H1 (cell line): ENCODE measurements around the gene OSBP2. TPM values are rescaled to one million over a fixed set of nuclear protein-coding genes. Genes with fewer than 3 reads are reported as not detected.

Experiments
- CTCF ChIA-PET: fragments of 300-600 bp; sonication (Branson Sonifier 250); formaldehyde crosslinking; loops from one replicate; lab custom pipeline; 2021; ENCODE audit not compliant: partially characterized antibody; lab: Charles Lee
- POLR2A ChIA-PET: fragments of 300-600 bp; sonication (Branson Sonifier 250); formaldehyde crosslinking; loops from one replicate; lab custom pipeline; 2021; ENCODE audit warnings: inconsistent platforms; ENCODE audit not compliant: partially characterized antibody; lab: Charles Lee
- DNase-seq, 2 experiments: peaks; one replicate each; pipeline versions ENCODE4 v3.0.0 to v3.0.0-alpha.2; 2010 to 2022; ENCODE audit warnings: low spot score in 2 of 2, low read depth in 1 of 2, mixed read lengths in 1 of 2
- FAIRE-seq: peaks from 2 replicates; lab custom pipeline; 2011; peaks lifted over from hg19 to GRCh38; lab: Jason Lieb, UNC
- H2AFZ ChIP-seq: 2 replicates; pipeline ENCODE4 v1.8.1; 2012; ENCODE audit warnings: low read length, inconsistent platforms
- H2AK5ac ChIP-seq: 2 replicates; pipeline ENCODE4 v1.6.1; 2013; ENCODE audit warnings: low read depth, low read length
- H2BK120ac ChIP-seq: replicated peaks from 2 replicates; pipeline ENCODE3; 2013; ENCODE audit warnings: low read depth, low read length, inconsistent platforms
- H2BK12ac ChIP-seq: 2 replicates; pipeline ENCODE4 v1.6.1; 2013; ENCODE audit warnings: low read depth, low read length
- H2BK15ac ChIP-seq: 2 replicates; pipeline ENCODE4 v1.6.1; 2013; ENCODE audit warnings: low read length
- H2BK20ac ChIP-seq: 2 replicates; pipeline ENCODE4 v1.6.1; 2013; ENCODE audit warnings: low read length
- H2BK5ac ChIP-seq: 2 replicates; pipeline ENCODE4 v1.6.1; 2013; ENCODE audit warnings: low read depth, low read length
- H3K14ac ChIP-seq: 2 replicates; pipeline ENCODE4 v1.6.1; 2013; ENCODE audit warnings: inconsistent platforms; ENCODE audit not compliant: insufficient read length
- H3K18ac ChIP-seq: 2 replicates; pipeline ENCODE4 v1.6.1; 2013; ENCODE audit warnings: low read length; ENCODE audit errors: extremely low read depth
- H3K23ac ChIP-seq: 2 replicates; pipeline ENCODE4 v1.6.1; 2013; ENCODE audit warnings: inconsistent platforms; ENCODE audit not compliant: insufficient read length
- H3K23me2 ChIP-seq: 2 replicates; pipeline ENCODE4 v1.6.1; 2013; ENCODE audit warnings: low read depth, low read length
- H3K27ac ChIP-seq: 2 replicates; pipeline ENCODE4 v1.6.1; 2011; ENCODE audit warnings: low read depth, low read length, inconsistent platforms
- H3K27me3 ChIP-seq, 4 experiments: replicated peaks in 1 of 4; 1 replicate in 1 of 4; 2 replicates in 3 of 4; pipeline versions ENCODE4 v1.6.1 to v1.8.1; 2011 to 2013; ENCODE audit warnings: low read length in 3 of 4, mild to moderate bottlenecking in 3 of 4, inconsistent platforms in 2 of 4, mixed read lengths in 2 of 4, moderate library complexity in 1 of 4; ENCODE audit not compliant: control insufficient read depth in 3 of 4, insufficient read depth in 3 of 4; ENCODE audit errors: extremely low read depth in 1 of 4
- H3K36me3 ChIP-seq, 4 experiments: 2 replicates each; pipeline versions ENCODE4 v1.6.1 to v1.8.1; 2011 to 2013; ENCODE audit warnings: mild to moderate bottlenecking in 4 of 4, low read length in 3 of 4, moderate library complexity in 2 of 4, control low read depth in 1 of 4, inconsistent platforms in 1 of 4; ENCODE audit not compliant: insufficient read depth in 4 of 4, control insufficient read depth in 2 of 4
- H3K4ac ChIP-seq: replicated peaks from 2 replicates; pipeline ENCODE3; 2013; ENCODE audit warnings: low read length, low read depth, mixed read lengths, inconsistent platforms; ENCODE audit not compliant: insufficient read length
- H3K4me1 ChIP-seq, 4 experiments: replicated peaks in 1 of 4; 1 replicate in 1 of 4; 2 replicates in 3 of 4; pipeline versions ENCODE4 v1.6.1 to v1.8.1; 2011 to 2013; ENCODE audit warnings: low read length in 3 of 4, inconsistent platforms in 2 of 4, mixed read lengths in 1 of 4; ENCODE audit not compliant: insufficient read depth in 4 of 4, control insufficient read depth in 3 of 4
- H3K4me2 ChIP-seq, 2 experiments: 2 replicates each; pipeline versions ENCODE4 v1.6.1 to v1.8.1; 2011 to 2013; ENCODE audit warnings: low read depth in 2 of 2, low read length in 2 of 2, control low read depth in 1 of 2, inconsistent platforms in 1 of 2, mild to moderate bottlenecking in 1 of 2; ENCODE audit not compliant: insufficient read depth in 1 of 2
- H3K4me3 ChIP-seq, 4 experiments: fragments of 200-600, 300-600 bp in 1 of 4; sonication (generic), shearing (Covaris generic), sonication (Bioruptor Twin) in 1 of 4; 2 replicates each; pipeline versions ENCODE4 v1.5.1 to v1.8.1; 2011 to 2016; ENCODE audit warnings: low read length in 4 of 4, low read depth in 3 of 4, control low read depth in 2 of 4, inconsistent platforms in 2 of 4, mild to moderate bottlenecking in 2 of 4, mixed read lengths in 1 of 4, moderate library complexity in 1 of 4; ENCODE audit not compliant: insufficient read depth in 2 of 4; ENCODE audit errors: extremely low read depth in 1 of 4
- H3K56ac ChIP-seq: replicated peaks from 2 replicates; pipeline ENCODE3; 2013; ENCODE audit warnings: low read depth, mild to moderate bottlenecking, mixed read lengths, low read length, inconsistent platforms; ENCODE audit not compliant: insufficient read length
- H3K79me1 ChIP-seq: 2 replicates; pipeline ENCODE4 v1.6.1; 2013; ENCODE audit warnings: low read depth, low read length, control low read depth
- H3K79me2 ChIP-seq, 2 experiments: 2 replicates each; pipeline versions ENCODE4 v1.6.1 to v1.8.1; 2012 to 2013; ENCODE audit warnings: low read length in 2 of 2, mild to moderate bottlenecking in 2 of 2, inconsistent platforms in 1 of 2; ENCODE audit not compliant: insufficient read depth in 2 of 2, control insufficient read depth in 1 of 2
- H3K9ac ChIP-seq, 4 experiments: replicated peaks in 1 of 4; 1 replicate in 1 of 4; 2 replicates in 3 of 4; pipeline versions ENCODE4 v1.6.1 to v1.8.1; 2011 to 2013; ENCODE audit warnings: low read depth in 3 of 4, low read length in 3 of 4, control low read depth in 2 of 4, mild to moderate bottlenecking in 2 of 4, moderate library complexity in 2 of 4, inconsistent platforms in 1 of 4; ENCODE audit errors: extremely low read depth in 1 of 4
- H3K9me3 ChIP-seq, 2 experiments: 2 replicates each; pipeline versions ENCODE4 v1.6.1 to v1.8.1; 2012 to 2013; ENCODE audit warnings: mild to moderate bottlenecking in 2 of 2, moderate library complexity in 2 of 2, control low read depth in 1 of 2, inconsistent platforms in 1 of 2, low read depth in 1 of 2, low read length in 1 of 2, mixed read lengths in 1 of 2; ENCODE audit not compliant: insufficient read depth in 2 of 2
- H4K20me1 ChIP-seq, 2 experiments: replicated peaks in 1 of 2; 2 replicates each; pipeline versions ENCODE3 to v1.8.1; 2011 to 2013; ENCODE audit warnings: inconsistent platforms in 2 of 2, low read length in 2 of 2, mild to moderate bottlenecking in 1 of 2; ENCODE audit not compliant: insufficient read depth in 2 of 2, control insufficient read depth in 1 of 2
- H4K5ac ChIP-seq: 2 replicates; pipeline ENCODE4 v1.6.1; 2013; ENCODE audit warnings: low read length, low read depth, mixed read lengths, inconsistent platforms; ENCODE audit not compliant: insufficient read length
- H4K8ac ChIP-seq: 2 replicates; pipeline ENCODE4 v1.8.0; 2013; ENCODE audit warnings: mild to moderate bottlenecking, moderate library complexity, low read length, inconsistent platforms; ENCODE audit not compliant: insufficient read depth; ENCODE audit errors: extremely low read depth
- H4K91ac ChIP-seq: replicated peaks from 2 replicates; pipeline ENCODE3; 2013; ENCODE audit warnings: low read length, mixed read lengths, inconsistent platforms; ENCODE audit not compliant: insufficient read length
- BACH1 ChIP-seq: IDR thresholded peaks from 2 replicates; pipeline ENCODE4 v1.6.1; 2012; ENCODE audit warnings: low read length, improper control_type of control experiment
- BRCA1 ChIP-seq: IDR thresholded peaks from 2 replicates; pipeline ENCODE4 v1.6.1; 2012; ENCODE audit warnings: low read depth, low read length, improper control_type of control experiment
- CBX8 ChIP-seq: fragments of 300-800, 300-1000 bp; sonication (generic); IDR thresholded peaks from 2 replicates; pipeline ENCODE4 v1.7.1; 2016; ENCODE audit warnings: low read depth, low read length, borderline replicate concordance
- NRF1 ChIP-seq: IDR thresholded peaks from 2 replicates; pipeline ENCODE4 v1.6.1; 2011; ENCODE audit warnings: mild to moderate bottlenecking, low read depth, low read length, improper control_type of control experiment
- POLR2A ChIP-seq, 2 experiments: IDR thresholded peaks; 1 replicate in 1 of 2; 2 replicates in 1 of 2; pipeline ENCODE4 v1.6.1; 2011; ENCODE audit warnings: low read depth in 2 of 2, low read length in 2 of 2, mild to moderate bottlenecking in 2 of 2; ENCODE audit errors: control extremely low read depth in 1 of 2
- POU5F1 ChIP-seq: IDR thresholded peaks from 2 replicates; pipeline ENCODE4 v1.6.1; 2011; ENCODE audit warnings: low read depth, mild to moderate bottlenecking, low read length, moderate library complexity
- RFX5 ChIP-seq: IDR thresholded peaks from 2 replicates; pipeline ENCODE4 v1.6.1; 2011; ENCODE audit warnings: low read depth, low read length, improper control_type of control experiment, borderline replicate concordance
- TAF7 ChIP-seq: optimal IDR thresholded peaks from 2 replicates; pipeline ENCODE3; 2011; ENCODE audit warnings: low read depth, mild to moderate bottlenecking, inconsistent platforms, low read length, moderate library complexity, borderline replicate concordance
- ZNF274 ChIP-seq: IDR thresholded peaks from 2 replicates; pipeline ENCODE4 v1.7.0; 2012; ENCODE audit warnings: low read length, borderline replicate concordance; ENCODE audit errors: extremely low read depth
- WGBS, 2 experiments: shearing (Covaris generic) in 1 of 2; methylation state at CpG; one replicate each; pipeline versions ENCODE4 v1.1.6 to v1.1.7; 2013 to 2015; ENCODE audit warnings: low lambda C conversion rate in 2 of 2, mixed read lengths in 2 of 2, inconsistent platforms in 1 of 2, low coverage in 1 of 2, missing lambda C conversion rate in 1 of 2; ENCODE audit not compliant: insufficient replicate concordance in 2 of 2, insufficient coverage in 1 of 2, insufficient read length in 1 of 2; ENCODE audit errors: extremely low coverage in 1 of 2, missing lambda C conversion rate in 1 of 2; 5-methylcytosine and 5-hydroxymethylcytosine counted together
- polyA plus RNA-seq, 7 experiments: library from polyadenylated mRNA; depleted of rRNA in 3 of 7; stranded (reverse) in 5 of 7; unstranded in 2 of 7; fragments of >200 nt in 5 of 7; fragments of 200-250 nt in 2 of 7; gene quantifications; 1 replicate in 5 of 7; 2 replicates in 1 of 7; 4 replicates in 1 of 7; pipeline versions ENCODE4 v1.2.1 to v1.2.3, GENCODE V29; 2011 to 2013; ENCODE audit warnings: missing spikeins in 2 of 7, mixed read lengths in 2 of 7
- total RNA-seq: library from RNA; stranded (reverse); fragmentation: NEBNext Ultra II Directional; extraction: Animal tissue kit (Norgen Biotek cat#: 25700); gene quantifications from 2 replicates; pipeline ENCODE4 v1.2.1, GENCODE V29; 2021
- TF ChIP-seq, protein P1 (sequence below): IDR thresholded peaks from 2 replicates; pipeline ENCODE4 v1.6.1; 2012; ENCODE audit warnings: inconsistent platforms
- TF ChIP-seq, protein P2 (sequence below): IDR thresholded peaks from 2 replicates; pipeline ENCODE4 v1.6.1; 2012; ENCODE audit warnings: low read length, inconsistent platforms

OSBP2 gene
- total and polyA plus RNA-seq, 2 of the 8 experiments (the other 6 are each of a cell fraction or from before 2014, with no cell fraction given) = 3.4 to 3.7 TPM

DNA sequence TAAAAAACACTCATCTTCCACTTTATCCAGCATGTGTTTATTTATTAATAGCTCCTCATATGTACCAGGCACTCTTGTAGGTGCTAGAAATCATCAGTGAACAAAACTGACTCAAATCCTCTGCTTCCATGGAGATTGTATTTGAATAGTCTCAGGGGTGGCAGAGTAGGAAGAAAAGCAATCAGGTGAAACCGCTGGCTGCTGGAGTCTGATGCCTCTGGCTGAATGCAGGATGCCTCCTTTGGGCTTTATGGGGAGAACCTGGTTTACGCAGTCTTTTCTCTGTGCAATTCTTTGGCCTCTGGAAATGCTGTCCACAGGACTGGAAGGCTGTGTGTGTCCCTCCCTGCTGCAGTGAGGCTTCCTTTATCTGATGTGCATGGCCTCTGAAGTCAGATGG, 12.8 kb upstream of the OSBP2 start:
- Histone ChIP-seq H4K91ac (no peak overlapping the region), H3K18ac (no peak overlapping the region; the same call in 1 of the 2 replicates), H2AFZ (peak overlapping the region; percentile 76; the same call in 1 of the 2 replicates), H2AK5ac (no peak overlapping the region), H3K23ac (no peak overlapping the region), H4K8ac (no peak overlapping the region), H3K79me1 (no peaks in the 10 kb centered on the region; the same call in 1 of the 2 replicates), H3K79me2 (no peaks in the 10 kb centered on the region), H3K56ac (no peak overlapping the region), H3K27me3 (no peaks in the 10 kb centered on the region; a peak in 1 of 7 replicates), H3K4me2 (0 out of 4 replicates have a peak overlapping the region, but pooled peaks of 1 of the 2 experiments have one; percentile 41), H2BK15ac (0 out of 2 replicates have a peak overlapping the region, but pooled peaks have one; percentile 25), H3K9me3 (no peaks in the 10 kb centered on the region), H2BK20ac (no peak overlapping the region), H4K20me1 (no peaks in the 10 kb centered on the region), H3K4me3 (no peak overlapping the region), H3K23me2 (no peaks in the 10 kb centered on the region), H2BK5ac (no peak overlapping the region), H4K5ac (no peak overlapping the region), H3K27ac (no peak overlapping the region), H3K36me3 (no peaks in the 10 kb centered on the region), H3K4ac (no peak overlapping the region), H3K9ac (no peak overlapping the region; a peak in 1 of 7 replicates), H2BK12ac (0 out of 2 replicates have a peak overlapping the region, but pooled peaks have one; percentile 44), H3K4me1 (peaks cover 0 to 9% (median 3%) of the 10 kb centered on the region in 4 experiments; a peak in 5 of 7 replicates), H2BK120ac (no peak overlapping the region), H3K14ac (no peak overlapping the region)
- DNase-seq (no peak), FAIRE-seq (no peak)
- WGBS, 2 experiments = 74% methylated on average over 2 of the region's 2 CpGs; no CpG with 5 or more reads in 1 of the 2 experiments
- ChIA-PET POLR2A (interaction anchor here (0.9 to 1.4 kb wide), 2 partner anchors 9 to 13 kb away, joined by 3 to 4 read pairs; partner anchors contain the start of gene OSBP2), CTCF (interaction anchor here (1.6 to 2.1 kb wide), 2 partner anchors 14 to 48 kb away, joined by 5 to 9 read pairs; partner anchors contain the start of gene DUSP18)
- no peak for TF ChIP-seq TAF7
- TF ChIP-seq NRF1 = no peak
- TF ChIP-seq, protein P1, sequence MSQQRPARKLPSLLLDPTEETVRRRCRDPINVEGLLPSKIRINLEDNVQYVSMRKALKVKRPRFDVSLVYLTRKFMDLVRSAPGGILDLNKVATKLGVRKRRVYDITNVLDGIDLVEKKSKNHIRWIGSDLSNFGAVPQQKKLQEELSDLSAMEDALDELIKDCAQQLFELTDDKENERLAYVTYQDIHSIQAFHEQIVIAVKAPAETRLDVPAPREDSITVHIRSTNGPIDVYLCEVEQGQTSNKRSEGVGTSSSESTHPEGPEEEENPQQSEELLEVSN = no peak
- TF ChIP-seq RFX5 = no peak
- TF ChIP-seq, protein P2, sequence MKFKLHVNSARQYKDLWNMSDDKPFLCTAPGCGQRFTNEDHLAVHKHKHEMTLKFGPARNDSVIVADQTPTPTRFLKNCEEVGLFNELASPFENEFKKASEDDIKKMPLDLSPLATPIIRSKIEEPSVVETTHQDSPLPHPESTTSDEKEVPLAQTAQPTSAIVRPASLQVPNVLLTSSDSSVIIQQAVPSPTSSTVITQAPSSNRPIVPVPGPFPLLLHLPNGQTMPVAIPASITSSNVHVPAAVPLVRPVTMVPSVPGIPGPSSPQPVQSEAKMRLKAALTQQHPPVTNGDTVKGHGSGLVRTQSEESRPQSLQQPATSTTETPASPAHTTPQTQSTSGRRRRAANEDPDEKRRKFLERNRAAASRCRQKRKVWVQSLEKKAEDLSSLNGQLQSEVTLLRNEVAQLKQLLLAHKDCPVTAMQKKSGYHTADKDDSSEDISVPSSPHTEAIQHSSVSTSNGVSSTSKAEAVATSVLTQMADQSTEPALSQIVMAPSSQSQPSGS = no peak
- TF ChIP-seq BRCA1 = no peak
- TF ChIP-seq POU5F1 = no peak
- no peak for TF ChIP-seq POLR2A (IDR thresholded peaks at IDR 0.05; ENCODE audit: control extremely low read depth in 1 of 2, low read depth in 2 of 2, low read length in 2 of 2)
- TF ChIP-seq BACH1 = no peak
- no peak for TF ChIP-seq CBX8
- no peak for TF ChIP-seq ZNF274
